ENCODE data around the gene ZNF648.

The ZNF648 gene

GRCh38 chr1:182091083-182091482 is 29.6 kb upstream of the ZNF648 start:
- no peak for TF ChIP-seq CTCF (IDR thresholded peaks at IDR 0.05)
- no peak overlapping the region for H3K4me3 Mint-ChIP-seq

GRCh38 chr1:182087719-182088350 is 26.3 kb upstream of the ZNF648 start:
- H3K4me1 Mint-ChIP-seq: peaks cover 5% of the 10 kb centered on the region
- H3K36me3 Mint-ChIP-seq (ENCODE audit: low read depth): no peaks in the 10 kb centered on the region
- no peak overlapping the region for H3K4me3 Mint-ChIP-seq
- H3K27ac Mint-ChIP-seq: no peak overlapping the region
- no peak for TF ChIP-seq CTCF (IDR thresholded peaks at IDR 0.05)
- no peak for DNase-seq
- peaks cover 6% of the 10 kb centered on the region for H3K27me3 Mint-ChIP-seq (ENCODE audit: low read depth, poor library complexity)
- no peaks in the 10 kb centered on the region for H3K9me3 Mint-ChIP-seq

More at GRCh38 chr1:182091083-182091482, 29.6 kb upstream of the ZNF648 start:
- H3K4me1 Mint-ChIP-seq: no peaks in the 10 kb centered on the region
- no peak for DNase-seq
- H3K27ac Mint-ChIP-seq: no peak overlapping the region
- H3K27me3 Mint-ChIP-seq (ENCODE audit: low read depth, poor library complexity): peaks cover 8% of the 10 kb centered on the region
- H3K9me3 Mint-ChIP-seq: no peaks in the 10 kb centered on the region
- H3K36me3 Mint-ChIP-seq (ENCODE audit: low read depth): no peaks in the 10 kb centered on the region

- H3K27me3 Mint-ChIP-seq (ENCODE audit: low read depth, poor library complexity): peaks cover 6% of the 10 kb centered on the region
- H3K36me3 Mint-ChIP-seq (ENCODE audit: low read depth): no peaks in the 10 kb centered on the region
- no peak for DNase-seq
- H3K4me1 Mint-ChIP-seq: peaks cover 5% of the 10 kb centered on the region
- H3K9me3 Mint-ChIP-seq: no peaks in the 10 kb centered on the region
- TF ChIP-seq CTCF (IDR thresholded peaks at IDR 0.05): no peak
- H3K27ac Mint-ChIP-seq: no peak overlapping the region
- H3K4me3 Mint-ChIP-seq: no peak overlapping the region
These were observed 25.8 kb upstream of the ZNF648 start for GRCh38 chr1:182087304-182087703.

- peak overlapping the region; percentile 23 for H3K27ac Mint-ChIP-seq
- TF ChIP-seq CTCF (IDR thresholded peaks at IDR 0.05): no peak
These were observed 25.1 kb upstream of the ZNF648 start for GRCh38 chr1:182086620-182087019.

GRCh38 chr1:182086136-182086535 is 24.6 kb upstream of the ZNF648 start:
- Mint-ChIP-seq H3K27me3 (ENCODE audit: low read depth, poor library complexity) (peaks cover 3% of the 10 kb centered on the region), H3K27ac (no peak overlapping the region)

More at GRCh38 chr1:182086620-182087019, 25.1 kb upstream of the ZNF648 start:
- DNase-seq: no peak
- Mint-ChIP-seq H3K4me3 (no peak overlapping the region), H3K9me3 (no peaks in the 10 kb centered on the region), H3K36me3 (ENCODE audit: low read depth) (no peaks in the 10 kb centered on the region), H3K4me1 (peaks cover 5% of the 10 kb centered on the region), H3K27me3 (ENCODE audit: low read depth, poor library complexity) (peaks cover 3% of the 10 kb centered on the region)

More at GRCh38 chr1:182086136-182086535, 24.6 kb upstream of the ZNF648 start:
- Mint-ChIP-seq H3K9me3 (no peaks in the 10 kb centered on the region), H3K4me1 (peaks cover 5% of the 10 kb centered on the region), H3K36me3 (ENCODE audit: low read depth) (no peaks in the 10 kb centered on the region), H3K4me3 (no peak overlapping the region)
- TF ChIP-seq CTCF (IDR thresholded peaks at IDR 0.05): no peak
- no peak for DNase-seq

Data from nephron progenitor cell (in vitro differentiated cells).